ENCODE data around the gene NPPB.

DNA sequence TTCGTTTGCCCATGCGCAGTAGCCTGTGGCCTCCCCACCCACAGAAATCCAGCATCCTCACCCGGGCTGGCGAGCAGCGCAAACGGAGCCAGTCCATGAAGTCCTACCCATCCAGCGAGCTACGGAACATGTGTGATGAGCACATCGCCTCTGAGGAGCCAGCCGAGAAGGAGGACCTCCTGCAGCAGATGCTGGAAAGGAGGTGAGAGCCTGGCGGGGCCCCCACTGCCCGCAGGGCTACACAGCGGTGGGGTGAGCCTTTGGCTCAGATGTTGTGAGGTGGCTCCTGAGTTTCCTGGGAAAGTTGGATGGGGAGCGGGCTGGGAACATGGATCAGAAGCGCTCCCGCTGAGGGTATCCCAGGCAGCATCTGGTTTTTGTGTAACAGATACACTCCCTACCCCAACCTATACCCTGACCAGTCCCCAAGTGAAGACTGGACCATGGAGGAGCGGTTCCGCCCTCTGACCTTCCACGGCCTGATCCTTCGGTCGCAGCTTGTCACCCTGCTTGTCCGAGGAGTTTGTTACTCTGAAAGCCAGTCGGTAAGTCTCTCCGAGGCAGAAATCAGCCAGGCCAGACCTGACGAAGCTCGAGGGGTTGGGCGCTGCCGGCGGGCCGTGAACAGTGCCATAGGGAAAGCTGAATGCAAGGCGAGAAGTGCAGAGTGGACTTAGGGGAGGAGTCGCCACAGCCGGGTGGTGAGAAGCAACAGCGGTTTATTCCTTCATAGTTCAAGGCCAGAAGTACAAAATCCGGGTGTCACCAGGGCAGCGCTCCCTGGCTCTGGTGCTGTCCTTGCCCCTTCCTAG, 21.6 kb downstream of the NPPB start:
- TF ChIP-seq CTCF (IDR thresholded peaks at IDR 0.05) (no peak), EP300 (IDR thresholded peaks at IDR 0.05) (no peak)

All from sigmoid colon (tissue), 4 donors.